Peyer's patch (tissue), 4 donors: ENCODE results near the gene ALG9. TPM values are rescaled to one million over a fixed set of nuclear protein-coding genes. Genes with fewer than 3 reads are reported as not detected.
A peak's percentile ranks its signal among the peaks of the same experiment; 100 is the strongest.

ENCODE experiments used
- DNase-seq, 3 donors: peaks; one replicate each; pipeline ENCODE4 v3.0.0-alpha.2; 2017 to 2019
- H3K27ac ChIP-seq, 4 donors: fragments of 200-600 bp; sonication (generic); one replicate each; pipeline ENCODE4 v1.5.1; 2016 to 2019
- H3K27me3 ChIP-seq, 2 donors: fragments of 200-600 bp; sonication (generic); one replicate each; pipeline ENCODE4 v1.5.1; 2019
- H3K36me3 ChIP-seq, 3 donors: fragments of 200-600 bp; sonication (generic); one replicate each; pipeline ENCODE4 v1.5.1; 2016 to 2019
- H3K4me1 ChIP-seq, 4 donors: fragments of 200-600 bp; sonication (generic); one replicate each; pipeline ENCODE4 v1.5.1; 2016 to 2019
- H3K4me3 ChIP-seq, 4 donors: fragments of 200-600 bp; sonication (generic); 1 replicate in 3 of 4; 2 replicates in 1 of 4; pipeline ENCODE4 v1.5.1; 2016 to 2019; ENCODE audit warnings: mild to moderate bottlenecking in 1 of 4
- H3K9me3 ChIP-seq, 4 donors: fragments of 200-600 bp; sonication (generic); one replicate each; pipeline ENCODE4 v1.5.1; 2016 to 2019; ENCODE audit warnings: mild to moderate bottlenecking in 1 of 4
- CTCF ChIP-seq, 6 experiments: fragments of 450-650 bp in 4 of 6; fragments of 200-600 bp in 2 of 6; sonication (generic) in 1 of 6; IDR thresholded peaks; one replicate each; pipeline ENCODE4 v1.5.1; 2017 to 2019; ENCODE audit warnings: antibody characterized with exemption in 6 of 6, mild to moderate bottlenecking in 3 of 6, moderate library complexity in 1 of 6
- POLR2A ChIP-seq, 2 donors: fragments of 450-650 bp; IDR thresholded peaks; one replicate each; pipeline ENCODE4 v1.5.1; 2017; ENCODE audit warnings: antibody characterized with exemption in 2 of 2, mild to moderate bottlenecking in 2 of 2, moderate library complexity in 2 of 2
- total RNA-seq, 4 donors: library from RNA; depleted of rRNA; stranded (reverse); fragments of >200 nt; gene quantifications; one replicate each; pipeline ENCODE4 v1.1.0, GENCODE V29; 2016

ALG9 gene
- total RNA-seq, 4 donors from 2014 or later: 14.0 to 32.4 (median 31.7) TPM

GRCh38 chr11:111846063-111846462 is 25.3 kb downstream of the ALG9 start:
- H3K9me3 ChIP-seq: no peaks in the 10 kb centered on the region
- H3K4me3 ChIP-seq: no peak overlapping the region
- H3K36me3 ChIP-seq: peaks cover 0 to 17% (median 0%) of the 10 kb centered on the region in 3 donors
- DNase-seq: no peak
- no peaks in the 10 kb centered on the region for H3K27me3 ChIP-seq
- TF ChIP-seq POLR2A (IDR thresholded peaks at IDR 0.05) (no peak), CTCF (IDR thresholded peaks at IDR 0.05) (no peak)
- H3K27ac ChIP-seq: no peak overlapping the region
- H3K4me1 ChIP-seq: no peaks in the 10 kb centered on the region

GRCh38 chr11:111845276-111846028 is 25.9 kb downstream of the ALG9 start:
- H3K27ac ChIP-seq: no peak overlapping the region
- H3K27me3 ChIP-seq: no peaks in the 10 kb centered on the region
- no peak overlapping the region for H3K4me3 ChIP-seq
- H3K4me1 ChIP-seq: no peaks in the 10 kb centered on the region
- DNase-seq: no peak
- peaks cover 0 to 11% (median 0%) of the 10 kb centered on the region in 3 donors for H3K36me3 ChIP-seq
- no peak for TF ChIP-seq POLR2A (IDR thresholded peaks at IDR 0.05)
- H3K9me3 ChIP-seq: no peaks in the 10 kb centered on the region

GRCh38 chr11:111843661-111844060 is 27.7 kb downstream of the ALG9 start:
- TF ChIP-seq CTCF (IDR thresholded peaks at IDR 0.05): no peak
- TF ChIP-seq POLR2A (IDR thresholded peaks at IDR 0.05): no peak
- Histone ChIP-seq H3K4me1 (no peaks in the 10 kb centered on the region), H3K4me3 (no peak overlapping the region), H3K9me3 (no peaks in the 10 kb centered on the region), H3K27me3 (no peaks in the 10 kb centered on the region), H3K36me3 (peaks cover 0 to 11% (median 0%) of the 10 kb centered on the region in 3 donors), H3K27ac (no peak overlapping the region)
- DNase-seq: no peak

- peak; percentile 71 to 98 (median 93) for TF ChIP-seq CTCF (IDR thresholded peaks at IDR 0.05)
- TF ChIP-seq POLR2A (IDR thresholded peaks at IDR 0.05): no peak
- H3K4me1 ChIP-seq: no peaks in the 10 kb centered on the region
- H3K9me3 ChIP-seq: no peaks in the 10 kb centered on the region
- peaks cover 0 to 26% (median 0%) of the 10 kb centered on the region in 3 donors for H3K36me3 ChIP-seq
- no peaks in the 10 kb centered on the region for H3K27me3 ChIP-seq
- peak; percentile 85 to 97 (median 86) for DNase-seq
- H3K27ac ChIP-seq: no peak overlapping the region
- no peak overlapping the region for H3K4me3 ChIP-seq
Measured at GRCh38 chr11:111841370-111842053, 29.9 kb downstream of the ALG9 start.

GRCh38 chr11:111840143-111840542 is 31.2 kb downstream of the ALG9 start:
- no peak for TF ChIP-seq POLR2A (IDR thresholded peaks at IDR 0.05)
- no peak for TF ChIP-seq CTCF (IDR thresholded peaks at IDR 0.05)
- Histone ChIP-seq H3K27me3 (no peaks in the 10 kb centered on the region), H3K4me3 (no peak overlapping the region), H3K9me3 (no peaks in the 10 kb centered on the region), H3K27ac (no peak overlapping the region), H3K4me1 (no peaks in the 10 kb centered on the region), H3K36me3 (peaks cover 0 to 33% (median 0%) of the 10 kb centered on the region in 3 donors)
- DNase-seq: no peak

- Histone ChIP-seq H3K27ac (no peak overlapping the region), H3K27me3 (no peaks in the 10 kb centered on the region), H3K4me3 (no peak overlapping the region), H3K4me1 (no peaks in the 10 kb centered on the region), H3K36me3 (peaks cover 0 to 25% (median 0%) of the 10 kb centered on the region in 3 donors), H3K9me3 (no peaks in the 10 kb centered on the region)
- TF ChIP-seq CTCF (IDR thresholded peaks at IDR 0.05) (no peak), POLR2A (IDR thresholded peaks at IDR 0.05) (no peak)
- no peak for DNase-seq
Measured at GRCh38 chr11:111838054-111838453, 33.3 kb downstream of the ALG9 start.
